HCT116 (cell line): ENCODE data around the gene FLG.

ENCODE experiments used
- ELF1 ChIP-seq: IDR thresholded peaks from 2 replicates; pipeline ENCODE4 v1.6.1; 2012; ENCODE audit warnings: low read depth, borderline replicate concordance
- EZH2 ChIP-seq: fragments of 200-600 bp; sonication (generic); IDR thresholded peaks from 2 replicates; pipeline ENCODE4 v1.6.1; 2017; ENCODE audit warnings: antibody characterized with exemption, mixed run types
- POLR2A ChIP-seq: IDR thresholded peaks from 2 replicates; pipeline ENCODE4 v1.7.0; 2011; ENCODE audit warnings: borderline replicate concordance; ENCODE audit not compliant: insufficient read depth, insufficient read length; ENCODE audit errors: extremely low read depth
- TF ChIP-seq, protein P1 (sequence below), 3 experiments: fragments of 200-600 bp in 1 of 3; sonication (generic) in 1 of 3; IDR thresholded peaks in 2 of 3; conservative IDR thresholded peaks in 1 of 3; 2 replicates each; pipeline ENCODE4 v1.5.1; 2012 to 2017; ENCODE audit warnings: low read depth in 2 of 3, low read length in 2 of 3, antibody characterized with exemption in 1 of 3, borderline replicate concordance in 1 of 3, control low read depth in 1 of 3, mild to moderate bottlenecking in 1 of 3, mixed read lengths in 1 of 3, mixed run types in 1 of 3, moderate library complexity in 1 of 3; ENCODE audit not compliant: insufficient read depth in 1 of 3
- TF ChIP-seq, protein P2 (sequence below): IDR thresholded peaks from 2 replicates; pipeline ENCODE4 v1.6.1; 2012

DNA sequence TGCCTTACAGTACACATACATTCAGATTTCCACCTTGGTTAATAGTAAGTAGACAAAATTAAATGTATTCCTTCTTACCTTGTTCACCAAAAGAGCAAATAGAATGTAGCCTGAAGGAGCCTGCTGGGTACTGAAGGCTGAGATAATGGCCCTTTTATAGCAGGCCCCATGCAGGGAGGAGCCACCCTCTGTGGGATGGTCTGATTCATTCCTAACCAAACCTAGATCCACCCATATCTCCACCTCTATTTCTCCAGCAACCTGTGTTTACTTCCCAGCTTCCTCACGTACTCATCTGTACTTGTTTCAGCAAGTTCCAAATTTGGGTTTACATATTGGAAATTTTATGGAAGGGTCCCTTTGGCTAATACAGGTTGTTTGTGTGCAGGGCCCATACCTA lies at the start of gene FLG:
- TF ChIP-seq EZH2: no peak
- no peak for TF ChIP-seq POLR2A
- TF ChIP-seq, protein P1, sequence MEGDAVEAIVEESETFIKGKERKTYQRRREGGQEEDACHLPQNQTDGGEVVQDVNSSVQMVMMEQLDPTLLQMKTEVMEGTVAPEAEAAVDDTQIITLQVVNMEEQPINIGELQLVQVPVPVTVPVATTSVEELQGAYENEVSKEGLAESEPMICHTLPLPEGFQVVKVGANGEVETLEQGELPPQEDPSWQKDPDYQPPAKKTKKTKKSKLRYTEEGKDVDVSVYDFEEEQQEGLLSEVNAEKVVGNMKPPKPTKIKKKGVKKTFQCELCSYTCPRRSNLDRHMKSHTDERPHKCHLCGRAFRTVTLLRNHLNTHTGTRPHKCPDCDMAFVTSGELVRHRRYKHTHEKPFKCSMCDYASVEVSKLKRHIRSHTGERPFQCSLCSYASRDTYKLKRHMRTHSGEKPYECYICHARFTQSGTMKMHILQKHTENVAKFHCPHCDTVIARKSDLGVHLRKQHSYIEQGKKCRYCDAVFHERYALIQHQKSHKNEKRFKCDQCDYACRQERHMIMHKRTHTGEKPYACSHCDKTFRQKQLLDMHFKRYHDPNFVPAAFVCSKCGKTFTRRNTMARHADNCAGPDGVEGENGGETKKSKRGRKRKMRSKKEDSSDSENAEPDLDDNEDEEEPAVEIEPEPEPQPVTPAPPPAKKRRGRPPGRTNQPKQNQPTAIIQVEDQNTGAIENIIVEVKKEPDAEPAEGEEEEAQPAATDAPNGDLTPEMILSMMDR (IDR thresholded peaks at IDR 0.05 in 2 of 3, conservative IDR thresholded peaks at IDR 0.05 in 1 of 3; ENCODE audit: borderline replicate concordance in 1 of 3, insufficient read depth in 1 of 3, low read depth in 2 of 3, low read length in 2 of 3): no peak
- TF ChIP-seq, protein P2, sequence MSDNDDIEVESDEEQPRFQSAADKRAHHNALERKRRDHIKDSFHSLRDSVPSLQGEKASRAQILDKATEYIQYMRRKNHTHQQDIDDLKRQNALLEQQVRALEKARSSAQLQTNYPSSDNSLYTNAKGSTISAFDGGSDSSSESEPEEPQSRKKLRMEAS: no peak
- no peak for TF ChIP-seq ELF1
